ENCODE measurements around the gene FANCM.

Gene FANCM

GRCh38 chr14:45144658-45145057 is 8.9 kb downstream of the FANCM start:
- DNase-seq (no peak), ATAC-seq (ENCODE audit: insufficient read depth, low read depth) (no peak)
- TF ChIP-seq EZH2 (IDR thresholded peaks at IDR 0.05; ENCODE audit: borderline replicate concordance, low read depth, low read length, severe bottlenecking) (no peak), CTCF (IDR thresholded peaks at IDR 0.05; ENCODE audit: borderline replicate concordance, extremely low read depth, low read length, poor library complexity, severe bottlenecking) (no peak)
- H3K4me3 ChIP-seq (ENCODE audit: low read depth in 1 of 2, low read length in 2 of 2) = no peak overlapping the region
- H3K4me1 ChIP-seq (ENCODE audit: insufficient read depth, low read length) = peaks cover 6% of the 10 kb centered on the region; the same call in 1 of the 2 replicates
- H3K79me2 ChIP-seq (ENCODE audit: insufficient read depth, low read length) = peaks cover 56% of the 10 kb centered on the region
- H4K20me1 ChIP-seq (ENCODE audit: insufficient read depth, low read length) = no peaks in the 10 kb centered on the region; the same call in 1 of the 2 replicates
- no peaks in the 10 kb centered on the region for H3K9me3 ChIP-seq (ENCODE audit: insufficient read depth, low read length, severe bottlenecking)
- H3K27ac ChIP-seq (ENCODE audit: low read length) = no peak overlapping the region
- H2AFZ ChIP-seq (ENCODE audit: low read depth, low read length) = no peak overlapping the region
- no peaks in the 10 kb centered on the region for H3K27me3 ChIP-seq (ENCODE audit: insufficient read depth, low read length, poor library complexity)
- no peak overlapping the region for H3K9ac ChIP-seq (ENCODE audit: low read depth, low read length)
- H3K36me3 ChIP-seq (ENCODE audit: insufficient read depth, low read length) = peaks cover 35% of the 10 kb centered on the region
- no peak overlapping the region for H3K4me2 ChIP-seq (ENCODE audit: insufficient read depth, low read length)

GRCh38 chr14:45145214-45145613 is 9.5 kb downstream of the FANCM start:
- peaks cover 50% of the 10 kb centered on the region for H3K79me2 ChIP-seq (ENCODE audit: insufficient read depth, low read length)
- no peaks in the 10 kb centered on the region for H4K20me1 ChIP-seq (ENCODE audit: insufficient read depth, low read length)
- no peaks in the 10 kb centered on the region for H3K27me3 ChIP-seq (ENCODE audit: insufficient read depth, low read length, poor library complexity)
- DNase-seq (no peak), ATAC-seq (ENCODE audit: insufficient read depth, low read depth) (no peak)
- H3K27ac ChIP-seq (ENCODE audit: low read length) = no peak overlapping the region
- peaks cover 1% of the 10 kb centered on the region; the same call in 1 of the 2 replicates for H3K4me1 ChIP-seq (ENCODE audit: insufficient read depth, low read length)
- H3K36me3 ChIP-seq (ENCODE audit: insufficient read depth, low read length) = peaks cover 36% of the 10 kb centered on the region
- no peaks in the 10 kb centered on the region for H3K9me3 ChIP-seq (ENCODE audit: insufficient read depth, low read length, severe bottlenecking)
- no peak overlapping the region for H3K9ac ChIP-seq (ENCODE audit: low read depth, low read length)
- no peak overlapping the region for H3K4me3 ChIP-seq (ENCODE audit: low read depth in 1 of 2, low read length in 2 of 2)
- no peak overlapping the region for H3K4me2 ChIP-seq (ENCODE audit: insufficient read depth, low read length)
- H2AFZ ChIP-seq (ENCODE audit: low read depth, low read length) = no peak overlapping the region
- TF ChIP-seq EZH2 (IDR thresholded peaks at IDR 0.05; ENCODE audit: borderline replicate concordance, low read depth, low read length, severe bottlenecking) = no peak
- no peak for TF ChIP-seq CTCF (IDR thresholded peaks at IDR 0.05; ENCODE audit: borderline replicate concordance, extremely low read depth, low read length, poor library complexity, severe bottlenecking)

GRCh38 chr14:45149602-45150001 is 13.9 kb downstream of the FANCM start:
- H3K9me3 ChIP-seq (ENCODE audit: insufficient read depth, low read length, severe bottlenecking) = no peaks in the 10 kb centered on the region
- peaks cover 16% of the 10 kb centered on the region for H3K79me2 ChIP-seq (ENCODE audit: insufficient read depth, low read length)
- H3K4me1 ChIP-seq (ENCODE audit: insufficient read depth, low read length) = no peaks in the 10 kb centered on the region

More at GRCh38 chr14:45149602-45150001, 13.9 kb downstream of the FANCM start:
- DNase-seq = no peak
- peaks cover 37% of the 10 kb centered on the region for H3K36me3 ChIP-seq (ENCODE audit: insufficient read depth, low read length)
- no peak overlapping the region for H3K4me3 ChIP-seq (ENCODE audit: low read depth in 1 of 2, low read length in 2 of 2)
- H3K27ac ChIP-seq (ENCODE audit: low read length) = no peak overlapping the region
- no peak overlapping the region for H2AFZ ChIP-seq (ENCODE audit: low read depth, low read length)
- no peak overlapping the region for H3K4me2 ChIP-seq (ENCODE audit: insufficient read depth, low read length)
- H4K20me1 ChIP-seq (ENCODE audit: insufficient read depth, low read length) = no peaks in the 10 kb centered on the region
- no peak overlapping the region for H3K9ac ChIP-seq (ENCODE audit: low read depth, low read length)
- ATAC-seq (ENCODE audit: insufficient read depth, low read depth) = no peak
- TF ChIP-seq CTCF (IDR thresholded peaks at IDR 0.05; ENCODE audit: borderline replicate concordance, extremely low read depth, low read length, poor library complexity, severe bottlenecking) (no peak), EZH2 (IDR thresholded peaks at IDR 0.05; ENCODE audit: borderline replicate concordance, low read depth, low read length, severe bottlenecking) (no peak)
- H3K27me3 ChIP-seq (ENCODE audit: insufficient read depth, low read length, poor library complexity) = no peaks in the 10 kb centered on the region

All from DND-41 (cell line).